VCaP (cell line): ENCODE data around the gene F2.

ENCODE experiments used
- H3K27ac ChIP-seq: fragments of 450-650 bp; 2 replicates; pipeline ENCODE4 v1.5.1; 2017
- CTCF ChIP-seq: fragments of 450-650 bp; conservative IDR thresholded peaks from 2 replicates; pipeline ENCODE4 v1.5.1; 2017; ENCODE audit warnings: mild to moderate bottlenecking, moderate library complexity

Gene F2

GRCh38 chr11:46727952-46728658 lies 9.1 kb downstream of the F2 start:
- H3K27ac ChIP-seq: no peak overlapping the region
- no peak for TF ChIP-seq CTCF

- H3K27ac ChIP-seq: no peak overlapping the region
- no peak for TF ChIP-seq CTCF
These were observed 9.6 kb downstream of the F2 start for GRCh38 chr11:46728659-46729040.

- no peak overlapping the region for H3K27ac ChIP-seq
- TF ChIP-seq CTCF: no peak
These were observed 10.4 kb downstream of the F2 start for GRCh38 chr11:46729110-46730027.

GRCh38 chr11:46731545-46731944 lies 12.5 kb downstream of the F2 start:
- TF ChIP-seq CTCF: no peak
- no peak overlapping the region for H3K27ac ChIP-seq

- TF ChIP-seq CTCF: no peak
- no peak overlapping the region for H3K27ac ChIP-seq
These were observed 14.2 kb downstream of the F2 start for GRCh38 chr11:46733234-46733633.

- TF ChIP-seq CTCF: no peak
These were observed 17.1 kb downstream of the F2 start for GRCh38 chr11:46736146-46736545.

GRCh38 chr11:46736615-46737014 lies 17.6 kb downstream of the F2 start:
- TF ChIP-seq CTCF: no peak
- no peak overlapping the region for H3K27ac ChIP-seq

More at GRCh38 chr11:46736146-46736545, 17.1 kb downstream of the F2 start:
- H3K27ac ChIP-seq: no peak overlapping the region
